Endothelial cell of umbilical vein (primary cell): ENCODE data around the gene LPAR3.

ENCODE experiments used
- CTCF ChIP-seq, 2 donors: IDR thresholded peaks; 1 replicate in 1 of 2; 2 replicates in 1 of 2; pipeline ENCODE4 v1.5.1; 2011; ENCODE audit warnings: low read length in 2 of 2, mild to moderate bottlenecking in 2 of 2, moderate library complexity in 2 of 2, control low read depth in 1 of 2, inconsistent platforms in 1 of 2, low read depth in 1 of 2; ENCODE audit not compliant: insufficient read depth in 1 of 2; ENCODE audit errors: extremely low read depth in 1 of 2
- EZH2 ChIP-seq: IDR thresholded peaks from 2 replicates; pipeline ENCODE4 v1.6.1; 2012; ENCODE audit warnings: borderline replicate concordance, low read depth, mild to moderate bottlenecking, moderate library complexity, low read length, inconsistent platforms; ENCODE audit not compliant: severe bottlenecking
- FOS ChIP-seq: IDR thresholded peaks from 2 replicates; pipeline ENCODE4 v1.6.1; 2011; ENCODE audit warnings: mild to moderate bottlenecking, low read length, moderate library complexity, borderline replicate concordance; ENCODE audit not compliant: insufficient read depth
- GATA2 ChIP-seq: IDR thresholded peaks from 2 replicates; pipeline ENCODE4 v1.7.0; 2011; ENCODE audit warnings: low read depth, mild to moderate bottlenecking, moderate library complexity, mixed read lengths, low read length; ENCODE audit not compliant: insufficient read length, insufficient read depth
- JUN ChIP-seq: IDR thresholded peaks from 2 replicates; pipeline ENCODE4 v1.6.1; 2011; ENCODE audit warnings: borderline replicate concordance, low read depth; ENCODE audit not compliant: insufficient read length, insufficient read depth
- POLR2A ChIP-seq: IDR thresholded peaks from 2 replicates; pipeline ENCODE4 v1.6.1; 2012; ENCODE audit warnings: low read depth, mild to moderate bottlenecking, control low read depth, low read length
- POLR2AphosphoS5 ChIP-seq: IDR thresholded peaks from 2 replicates; pipeline ENCODE4 v1.6.1; 2012; ENCODE audit warnings: low read depth, mild to moderate bottlenecking, control low read depth, low read length, moderate library complexity; ENCODE audit not compliant: insufficient read depth
- TF ChIP-seq, protein P1 (sequence below): IDR thresholded peaks from 2 replicates; pipeline ENCODE4 v1.6.1; 2011; ENCODE audit not compliant: insufficient read depth, insufficient read length

DNA sequence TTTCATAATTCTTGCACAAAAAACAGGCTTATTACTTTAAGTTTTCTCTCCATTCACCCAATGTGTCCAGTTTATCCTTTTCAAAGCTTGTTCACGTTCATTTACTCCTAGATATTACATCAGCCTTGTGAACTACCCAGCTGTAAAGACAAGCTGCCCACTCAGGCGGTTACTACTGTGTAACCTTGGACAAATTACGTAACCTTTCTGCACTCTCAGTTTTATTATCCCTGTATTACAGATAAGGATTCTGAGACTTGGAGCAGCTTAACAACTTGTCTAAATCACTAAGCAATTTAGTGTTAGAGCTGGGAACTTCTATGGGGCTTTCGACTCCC is 20.5 kb upstream of the LPAR3 start:
- TF ChIP-seq, protein P1, sequence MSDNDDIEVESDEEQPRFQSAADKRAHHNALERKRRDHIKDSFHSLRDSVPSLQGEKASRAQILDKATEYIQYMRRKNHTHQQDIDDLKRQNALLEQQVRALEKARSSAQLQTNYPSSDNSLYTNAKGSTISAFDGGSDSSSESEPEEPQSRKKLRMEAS, result no peak
- TF ChIP-seq CTCF (IDR thresholded peaks at IDR 0.05; ENCODE audit: extremely low read depth in 1 of 2, insufficient read depth in 1 of 2, low read depth in 1 of 2, low read length in 2 of 2), result no peak
- no peak for TF ChIP-seq EZH2
- no peak for TF ChIP-seq POLR2A
- TF ChIP-seq JUN, result no peak
- TF ChIP-seq POLR2AphosphoS5, result no peak
- TF ChIP-seq FOS, result no peak
- TF ChIP-seq GATA2, result no peak
